Thyroid gland (tissue), 4 donors: ENCODE data around the gene FBXO4. TPM values are rescaled to one million over a fixed set of nuclear protein-coding genes. Genes with fewer than 3 reads are reported as not detected.
A peak's percentile ranks its signal among the peaks of the same experiment; 100 is the strongest.

Source experiments
- DNase-seq, 2 donors: peaks; one replicate each; pipeline ENCODE4 v3.0.0-alpha.2; 2019
- H3K27ac ChIP-seq, 3 donors: fragments of 200-600 bp; sonication (generic); 1 replicate in 2 of 3; 2 replicates in 1 of 3; pipeline ENCODE4 v1.5.1; 2016 to 2019; ENCODE audit warnings: mild to moderate bottlenecking in 1 of 3, moderate library complexity in 1 of 3
- H3K27me3 ChIP-seq: fragments of 200-600 bp; sonication (generic); one replicate; pipeline ENCODE4 v1.5.1; 2019
- H3K36me3 ChIP-seq, 2 donors: fragments of 200-600 bp; sonication (generic); one replicate each; pipeline ENCODE4 v1.5.1; 2016 to 2019
- H3K4me1 ChIP-seq, 2 donors: fragments of 200-600 bp; sonication (generic); one replicate each; pipeline ENCODE4 v1.5.1; 2017 to 2019
- H3K4me3 ChIP-seq, 3 donors: fragments of 200-600 bp; sonication (generic); replicated peaks in 1 of 3; 1 replicate in 2 of 3; 2 replicates in 1 of 3; pipeline ENCODE4 v1.5.1; 2016; ENCODE audit warnings: mild to moderate bottlenecking in 1 of 3
- H3K9me3 ChIP-seq: fragments of 200-600 bp; sonication (generic); one replicate; pipeline ENCODE4 v1.5.1; 2017
- POLR2A ChIP-seq, 2 donors: fragments of 450-650 bp; IDR thresholded peaks; one replicate each; pipeline ENCODE4 v1.6.1; 2017; ENCODE audit warnings: antibody characterized with exemption in 2 of 2, mild to moderate bottlenecking in 2 of 2, moderate library complexity in 1 of 2
- WGBS, 2 donors: methylation state at CpG; one replicate each; pipeline ENCODE4 v1.1.5; 2017; 5-methylcytosine and 5-hydroxymethylcytosine counted together
- intact Hi-C: fragments of 100-400 bp; cut with DNase I; formaldehyde crosslinking; loops from one replicate; pipeline ENCODE4 v1.15.1; 2023
- total RNA-seq, 4 donors: library from RNA; depleted of rRNA; stranded (reverse); fragments of >200 nt; gene quantifications; one replicate each; pipeline ENCODE4 v1.2.3, GENCODE V29; 2016
- TF ChIP-seq, protein P1 (sequence below), 6 experiments: fragments of 200-600 bp in 3 of 6; fragments of 450-650 bp in 3 of 6; sonication (generic) in 3 of 6; IDR thresholded peaks; one replicate each; pipeline ENCODE4 v1.5.1; 2016 to 2019; ENCODE audit warnings: antibody characterized with exemption in 6 of 6, mild to moderate bottlenecking in 2 of 6, inconsistent platforms in 1 of 6, moderate library complexity in 1 of 6

FBXO4 gene
- total RNA-seq, 4 donors from 2014 or later, result 22.0 to 26.5 (median 23.4) TPM

GRCh38 chr5:41921166-41921565 lies 3.9 kb upstream of the FBXO4 start:
- WGBS, 2 donors, result 91 to 94% methylated on average over 1 of the region's 1 CpG

GRCh38 chr5:41921874-41922273 lies 3.2 kb upstream of the FBXO4 start:
- intact Hi-C loops, result no loop called here
- WGBS, 2 donors, result 75 to 88% methylated on average over 1 of the region's 1 CpG
- Histone ChIP-seq H3K4me3 (no peak overlapping the region), H3K4me1 (peaks cover 0 to 7% of the 10 kb centered on the region in 2 donors), H3K27me3 (no peaks in the 10 kb centered on the region), H3K36me3 (peaks cover 0 to 20% of the 10 kb centered on the region in 2 donors), H3K27ac (no peak overlapping the region), H3K9me3 (no peaks in the 10 kb centered on the region)
- TF ChIP-seq, protein P1, sequence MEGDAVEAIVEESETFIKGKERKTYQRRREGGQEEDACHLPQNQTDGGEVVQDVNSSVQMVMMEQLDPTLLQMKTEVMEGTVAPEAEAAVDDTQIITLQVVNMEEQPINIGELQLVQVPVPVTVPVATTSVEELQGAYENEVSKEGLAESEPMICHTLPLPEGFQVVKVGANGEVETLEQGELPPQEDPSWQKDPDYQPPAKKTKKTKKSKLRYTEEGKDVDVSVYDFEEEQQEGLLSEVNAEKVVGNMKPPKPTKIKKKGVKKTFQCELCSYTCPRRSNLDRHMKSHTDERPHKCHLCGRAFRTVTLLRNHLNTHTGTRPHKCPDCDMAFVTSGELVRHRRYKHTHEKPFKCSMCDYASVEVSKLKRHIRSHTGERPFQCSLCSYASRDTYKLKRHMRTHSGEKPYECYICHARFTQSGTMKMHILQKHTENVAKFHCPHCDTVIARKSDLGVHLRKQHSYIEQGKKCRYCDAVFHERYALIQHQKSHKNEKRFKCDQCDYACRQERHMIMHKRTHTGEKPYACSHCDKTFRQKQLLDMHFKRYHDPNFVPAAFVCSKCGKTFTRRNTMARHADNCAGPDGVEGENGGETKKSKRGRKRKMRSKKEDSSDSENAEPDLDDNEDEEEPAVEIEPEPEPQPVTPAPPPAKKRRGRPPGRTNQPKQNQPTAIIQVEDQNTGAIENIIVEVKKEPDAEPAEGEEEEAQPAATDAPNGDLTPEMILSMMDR (IDR thresholded peaks at IDR 0.05), result no peak
- no peak for TF ChIP-seq POLR2A (IDR thresholded peaks at IDR 0.05)
- no peak for DNase-seq

More at GRCh38 chr5:41921166-41921565, 3.9 kb upstream of the FBXO4 start:
- TF ChIP-seq, protein P1 (IDR thresholded peaks at IDR 0.05), result no peak
- TF ChIP-seq POLR2A (IDR thresholded peaks at IDR 0.05), result no peak
- DNase-seq, result no peak
- H3K9me3 ChIP-seq, result no peaks in the 10 kb centered on the region
- peaks cover 0 to 5% of the 10 kb centered on the region in 2 donors for H3K4me1 ChIP-seq
- peaks cover 0 to 22% of the 10 kb centered on the region in 2 donors for H3K36me3 ChIP-seq
- no peak overlapping the region for H3K4me3 ChIP-seq
- no peaks in the 10 kb centered on the region for H3K27me3 ChIP-seq
- intact Hi-C loops, result no loop called here
- no peak overlapping the region for H3K27ac ChIP-seq

GRCh38 chr5:41924526-41924871 lies 582 bp upstream of the FBXO4 start:
- Histone ChIP-seq H3K9me3 (no peaks in the 10 kb centered on the region), H3K36me3 (peaks cover 0 to 5% of the 10 kb centered on the region in 2 donors), H3K27me3 (no peaks in the 10 kb centered on the region), H3K4me3 (peak overlapping the region in 1 of 3 donors; percentile 87), H3K4me1 (peaks cover 0 to 7% of the 10 kb centered on the region in 2 donors), H3K27ac (peak overlapping the region; percentile 94 to 98 (median 98))
- TF ChIP-seq POLR2A (IDR thresholded peaks at IDR 0.05), result no peak
- 75 to 80% methylated on average over 4 of the region's 4 CpGs for WGBS, 2 donors
- no peak for DNase-seq
- intact Hi-C loops, result no loop called here

DNA sequence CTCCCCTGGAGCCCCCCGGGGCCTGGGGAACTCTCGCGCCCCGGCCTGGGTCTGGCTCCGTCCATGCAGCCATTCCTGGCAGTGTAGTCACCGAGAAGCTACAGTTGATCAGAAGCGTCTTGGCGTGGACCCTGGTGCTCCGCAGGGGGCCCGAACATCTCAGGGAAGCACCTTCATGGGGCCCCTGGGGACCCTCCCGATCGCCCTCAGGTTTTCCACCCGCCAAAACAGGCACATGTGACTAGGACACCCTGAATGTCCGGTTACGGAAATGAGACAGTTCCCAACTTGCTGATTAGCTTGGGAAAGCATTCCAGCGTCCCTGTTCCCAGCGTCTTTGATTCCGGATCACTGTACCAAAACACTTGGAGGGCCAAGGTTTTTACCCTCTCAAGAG lies 472 bp downstream of the FBXO4 start:
- Histone ChIP-seq H3K27me3 (no peaks in the 10 kb centered on the region), H3K36me3 (peaks cover 0 to 5% of the 10 kb centered on the region in 2 donors), H3K4me1 (peaks cover 0 to 7% of the 10 kb centered on the region in 2 donors), H3K4me3 (peak overlapping the region; percentile 39 to 87 (median 56)), H3K27ac (peak overlapping the region; percentile 94 to 98 (median 98)), H3K9me3 (no peaks in the 10 kb centered on the region)
- intact Hi-C loops, result no loop called here
- no peak for TF ChIP-seq POLR2A (IDR thresholded peaks at IDR 0.05)
- TF ChIP-seq, protein P1 (IDR thresholded peaks at IDR 0.05), result no peak
- 1 to 4% methylated on average over 6 to 8 of the region's 18 CpGs for WGBS, 2 donors
- DNase-seq, result peak; percentile 45 to 50

GRCh38 chr5:41927604-41928003 lies 2.5 kb downstream of the FBXO4 start:
- 94 to 97% methylated on average over 4 of the region's 4 CpGs for WGBS, 2 donors
- Histone ChIP-seq H3K27me3 (no peaks in the 10 kb centered on the region), H3K4me3 (no peak overlapping the region), H3K27ac (no peak overlapping the region), H3K36me3 (peaks cover 0 to 4% of the 10 kb centered on the region in 2 donors), H3K4me1 (peaks cover 0 to 7% of the 10 kb centered on the region in 2 donors), H3K9me3 (no peaks in the 10 kb centered on the region)
- TF ChIP-seq, protein P1 (IDR thresholded peaks at IDR 0.05), result no peak
- TF ChIP-seq POLR2A (IDR thresholded peaks at IDR 0.05), result no peak
- intact Hi-C loops, result no loop called here
- DNase-seq, result no peak

DNA sequence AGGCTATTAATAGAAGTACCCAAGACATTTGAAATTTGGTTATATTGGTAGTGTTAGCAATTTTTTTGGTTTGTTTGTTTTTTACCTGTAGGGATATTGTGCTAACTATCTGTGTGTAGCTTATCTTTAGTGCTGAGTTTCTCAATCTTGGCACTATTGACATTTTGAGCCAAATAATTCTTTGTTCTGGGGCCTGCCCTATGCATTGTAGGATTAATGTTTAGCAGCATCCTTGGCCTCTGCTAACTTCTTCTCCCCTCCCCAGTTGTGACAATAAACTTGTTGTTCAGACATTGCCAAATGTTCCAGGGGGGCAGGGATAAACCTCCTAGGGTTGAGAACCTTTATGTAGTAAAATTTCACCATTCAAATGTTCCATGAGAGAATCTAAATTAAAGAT lies 4.0 kb downstream of the FBXO4 start:
- Histone ChIP-seq H3K27me3 (no peaks in the 10 kb centered on the region), H3K36me3 (peaks cover 0 to 4% of the 10 kb centered on the region in 2 donors), H3K4me1 (peaks cover 0 to 7% of the 10 kb centered on the region in 2 donors), H3K27ac (no peak overlapping the region), H3K4me3 (no peak overlapping the region), H3K9me3 (no peaks in the 10 kb centered on the region)
- intact Hi-C loops, result no loop called here
- no peak for TF ChIP-seq POLR2A (IDR thresholded peaks at IDR 0.05)
- TF ChIP-seq, protein P1 (IDR thresholded peaks at IDR 0.05), result no peak
- no peak for DNase-seq
